SK-N-MC (cell line): Measurements from ENCODE around the gene GZF1.

Experiments used
- DNase-seq: peaks from one replicate; pipeline ENCODE4 v3.0.0-alpha.2; 2011; ENCODE audit warnings: low read depth, low spot score
- H3K27ac ChIP-seq: fragments of 200-600 bp; sonication (generic); 2 replicates; pipeline ENCODE4 v1.5.1; 2016; ENCODE audit warnings: mixed run types
- H3K36me3 ChIP-seq: fragments of 200-600 bp; sonication (generic); 2 replicates; pipeline ENCODE4 v1.6.1; 2017; ENCODE audit warnings: antibody characterized with exemption, low read length, mixed read lengths; ENCODE audit not compliant: insufficient read depth
- H3K4me3 ChIP-seq: fragments of 200-600 bp; sonication (generic); 2 replicates; pipeline ENCODE4 v1.5.1; 2016
- H3K9ac ChIP-seq: fragments of 200-600 bp; sonication (generic); 2 replicates; pipeline ENCODE4 v1.8.0; 2017; ENCODE audit warnings: mixed run types, mixed read lengths; ENCODE audit not compliant: insufficient read length
- H3K9me3 ChIP-seq: fragments of 200-600 bp; sonication (generic); 2 replicates; pipeline ENCODE4 v1.6.1; 2017; ENCODE audit warnings: low read depth, mild to moderate bottlenecking, antibody characterized with exemption, low read length, moderate library complexity, mixed read lengths
- EZH2 ChIP-seq: fragments of 200-600 bp; sonication (generic); IDR thresholded peaks from one replicate; pipeline ENCODE4 v1.6.1; 2017; ENCODE audit warnings: antibody characterized with exemption
- FOXP2 ChIP-seq: optimal IDR thresholded peaks from 2 replicates; pipeline ENCODE3; 2011; ENCODE audit warnings: mild to moderate bottlenecking, moderate library complexity; ENCODE audit not compliant: insufficient read depth; ENCODE audit errors: extremely low read length, control extremely low read depth
- POLR2AphosphoS5 ChIP-seq: IDR thresholded peaks from 2 replicates; pipeline ENCODE4 v1.6.1; 2012; ENCODE audit warnings: mild to moderate bottlenecking, low read depth, low read length, borderline replicate concordance

GZF1 gene

DNA sequence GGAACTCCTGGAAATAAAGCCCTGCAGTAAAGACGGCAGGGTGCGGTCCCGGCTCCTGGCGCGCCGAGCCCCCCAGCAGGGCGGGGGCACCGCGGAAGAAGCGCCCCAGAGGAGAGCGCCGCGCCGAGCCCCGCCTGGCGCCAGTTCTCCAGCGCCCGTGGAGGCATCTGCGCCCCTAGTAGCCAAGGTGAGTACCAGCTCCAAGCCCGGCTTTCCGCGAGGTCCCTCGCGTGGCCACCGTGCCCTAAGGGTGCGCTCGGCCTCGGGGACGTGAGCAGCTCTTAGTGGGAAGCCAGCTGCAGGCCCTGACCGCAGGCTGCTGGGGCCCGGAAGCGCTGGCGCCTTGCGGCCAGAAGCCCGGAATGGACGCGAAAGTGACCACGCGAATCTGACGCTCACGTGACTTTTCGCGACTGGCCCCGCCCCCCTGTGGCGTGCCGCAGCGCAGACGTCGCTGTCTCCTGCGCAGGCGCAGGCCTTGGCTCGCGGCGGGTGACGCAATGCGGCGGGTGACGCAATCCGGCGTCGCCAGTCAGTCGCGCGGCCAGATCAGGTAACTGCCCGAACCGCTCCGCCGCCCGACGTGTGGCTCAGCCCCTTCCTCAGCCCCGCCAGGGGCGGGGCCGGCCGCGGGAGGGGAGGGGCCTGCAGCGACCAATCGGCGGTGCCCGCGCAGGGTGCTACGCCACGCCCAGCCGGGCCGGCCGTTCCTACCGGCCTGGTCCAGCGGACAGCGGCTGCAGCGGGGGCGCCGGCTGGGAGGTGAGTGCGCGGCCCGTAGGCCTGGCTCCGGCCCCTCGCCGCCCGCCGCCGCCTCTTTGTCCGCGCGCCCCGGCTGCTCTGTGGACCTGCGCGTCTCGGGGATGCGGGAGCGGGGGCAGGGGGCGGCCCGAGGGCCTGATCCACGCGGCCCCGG, at the start of gene GZF1:
TSS of gene GZF1 (plus strand) at position 707 of the 916 bp plus-strand sequence. CDS start 2,202 bp downstream, outside the sequence.
- TF ChIP-seq FOXP2 (peak; percentile 87), POLR2AphosphoS5 (peak; percentile 93), EZH2 (no peak)
- DNase-seq: peak; percentile 40

DNA sequence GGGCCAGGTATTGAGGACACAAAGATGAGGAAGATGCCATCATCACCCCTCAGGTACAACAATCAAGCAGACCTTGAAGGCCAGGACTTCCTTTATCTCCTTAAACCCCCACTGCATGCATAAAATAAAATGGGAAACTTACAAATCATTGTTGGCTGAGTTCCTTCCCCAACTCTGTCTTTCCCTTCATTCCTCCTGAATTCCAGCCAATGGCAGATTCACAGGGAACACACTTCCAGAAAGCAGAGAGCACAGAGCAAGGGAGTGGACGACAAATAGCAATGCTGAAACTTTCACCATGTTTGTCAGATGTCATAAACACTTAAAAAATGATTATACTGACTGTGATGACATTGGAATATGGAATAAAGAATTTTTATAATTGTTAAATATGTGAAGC, 48.7 kb upstream of the GZF1 start:
- no peaks in the 10 kb centered on the region for H3K9me3 ChIP-seq
- DNase-seq: no peak
- no peak overlapping the region for H3K9ac ChIP-seq
- TF ChIP-seq EZH2 (no peak), FOXP2 (no peak), POLR2AphosphoS5 (no peak)
- H3K36me3 ChIP-seq: no peaks in the 10 kb centered on the region
- H3K4me3 ChIP-seq: no peak overlapping the region
- H3K27ac ChIP-seq: no peak overlapping the region

More for the DNA sequence above, at the start of gene GZF1:
- Histone ChIP-seq H3K36me3 (peaks cover 19% of the 10 kb centered on the region; the same call in 1 of the 2 replicates), H3K9me3 (no peaks in the 10 kb centered on the region), H3K4me3 (peak within 1 kb of the TSS; percentile 96), H3K9ac (peak within 1 kb of the TSS; percentile 98), H3K27ac (peak within 1 kb of the TSS; percentile 87)

DNA sequence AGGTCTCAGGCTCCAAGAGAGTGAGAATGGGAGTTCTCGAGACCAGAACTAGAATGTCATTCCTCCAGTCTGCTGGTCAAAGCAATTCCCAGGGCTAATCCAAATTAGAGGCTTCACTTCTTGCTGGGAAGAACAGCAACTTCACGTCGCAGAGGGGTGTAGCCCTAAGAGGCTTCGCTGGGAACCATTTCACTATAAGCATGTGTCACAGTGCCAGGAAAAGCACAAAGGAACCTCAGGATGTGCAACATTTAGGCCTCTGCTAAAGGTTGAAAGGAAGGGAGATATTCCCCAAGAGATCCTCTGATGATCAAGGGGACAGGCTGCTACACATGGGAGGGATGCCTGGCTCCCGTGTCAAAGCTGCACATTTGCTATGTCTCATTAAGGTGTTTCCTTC, 47.3 kb upstream of the GZF1 start:
- DNase-seq: no peak
- TF ChIP-seq POLR2AphosphoS5: no peak
- no peak for TF ChIP-seq EZH2

DNA sequence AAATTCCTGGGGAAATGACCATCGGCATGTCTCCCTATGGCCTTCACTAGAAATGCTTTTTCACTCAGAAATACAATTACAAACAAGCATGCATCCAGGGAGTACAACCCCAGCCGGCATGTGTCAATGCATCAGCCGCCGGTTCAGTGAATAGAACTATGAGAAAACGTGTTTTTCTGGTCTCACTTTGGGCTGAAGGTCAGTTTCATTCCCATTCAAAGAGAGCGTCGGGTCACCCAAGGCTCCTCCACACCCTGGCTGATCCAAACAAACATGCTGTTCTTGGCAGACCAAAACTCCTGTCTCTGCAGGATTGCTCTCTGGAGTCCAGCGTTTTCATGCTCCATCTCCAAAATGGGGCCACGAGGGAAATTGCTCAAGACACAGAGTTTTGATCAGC, 46.9 kb upstream of the GZF1 start:
- H3K9ac ChIP-seq: no peak overlapping the region
- H3K4me3 ChIP-seq: no peak overlapping the region
- H3K27ac ChIP-seq: no peak overlapping the region
- DNase-seq: no peak
- TF ChIP-seq FOXP2 (no peak), EZH2 (no peak), POLR2AphosphoS5 (no peak)
- no peaks in the 10 kb centered on the region for H3K9me3 ChIP-seq
- no peaks in the 10 kb centered on the region for H3K36me3 ChIP-seq

More for the DNA sequence above, 47.3 kb upstream of the GZF1 start:
- Histone ChIP-seq H3K27ac (no peak overlapping the region), H3K9ac (no peak overlapping the region), H3K36me3 (no peaks in the 10 kb centered on the region), H3K4me3 (no peak overlapping the region), H3K9me3 (no peaks in the 10 kb centered on the region)

DNA sequence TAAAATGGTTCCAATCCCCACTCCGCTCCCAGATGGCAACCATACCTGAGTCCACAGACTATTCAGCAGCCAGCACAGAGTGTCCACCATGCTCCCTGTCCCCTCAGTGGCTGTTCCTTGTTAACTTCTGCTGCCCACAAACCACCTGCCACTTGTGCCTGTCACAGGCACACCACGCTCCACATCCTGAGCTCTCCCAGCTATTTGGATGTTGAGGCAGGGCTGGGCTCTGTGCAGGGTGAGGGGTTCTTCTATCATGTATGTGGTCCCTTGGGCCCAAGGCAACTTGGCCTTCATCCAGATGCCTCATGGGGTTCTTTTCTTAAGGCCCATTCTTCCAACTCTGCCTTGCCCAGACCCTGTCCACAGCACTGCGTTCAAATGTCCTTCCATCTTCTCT, 45.4 kb upstream of the GZF1 start:
- TF ChIP-seq FOXP2: no peak
- TF ChIP-seq POLR2AphosphoS5: no peak
- TF ChIP-seq EZH2: no peak
- Histone ChIP-seq H3K36me3 (no peaks in the 10 kb centered on the region), H3K27ac (no peak overlapping the region), H3K9ac (no peak overlapping the region), H3K9me3 (no peaks in the 10 kb centered on the region), H3K4me3 (no peak overlapping the region)
- no peak for DNase-seq

DNA sequence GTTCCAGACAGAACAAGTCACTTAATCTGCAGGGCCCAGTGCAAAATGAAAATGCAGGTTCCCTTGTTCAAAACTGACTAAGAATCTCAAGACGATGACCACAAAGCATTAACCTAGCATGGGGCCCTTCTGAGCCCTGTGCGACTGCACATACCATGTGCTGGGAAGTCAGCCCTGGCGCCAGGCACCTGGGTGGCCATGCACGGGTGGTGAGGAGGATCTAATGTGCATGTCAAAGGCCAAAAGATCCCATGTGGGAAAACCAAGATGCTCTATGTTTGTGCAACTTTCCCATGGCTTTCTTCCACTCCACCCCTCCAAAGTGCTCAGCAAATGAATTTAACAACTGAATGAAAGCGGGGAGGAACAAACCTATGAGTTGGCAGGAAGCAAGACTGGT, 44.9 kb upstream of the GZF1 start:
- Histone ChIP-seq H3K36me3 (no peaks in the 10 kb centered on the region), H3K27ac (no peak overlapping the region), H3K4me3 (no peak overlapping the region), H3K9me3 (no peaks in the 10 kb centered on the region), H3K9ac (no peak overlapping the region)
- TF ChIP-seq FOXP2 (no peak), EZH2 (no peak)
- DNase-seq: no peak

DNA sequence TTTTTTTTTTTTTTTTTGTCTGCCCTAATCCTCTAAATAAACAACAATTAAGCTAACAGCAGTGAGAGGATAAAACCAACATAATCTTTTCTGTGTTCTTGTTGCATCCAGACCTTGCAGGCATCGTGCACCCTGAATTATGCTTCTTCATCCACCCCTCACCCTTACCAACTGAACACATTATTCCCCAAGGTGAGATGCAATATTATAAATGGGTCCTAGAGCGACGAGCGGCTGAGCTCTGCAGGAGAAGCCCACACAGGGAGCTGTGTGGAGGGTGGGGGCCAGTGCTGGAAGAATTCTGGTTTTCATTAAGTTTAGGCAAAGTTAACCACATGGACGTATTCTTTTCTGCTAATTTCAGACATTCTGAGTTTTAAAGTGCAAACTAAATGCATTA, 43.6 kb upstream of the GZF1 start:
- Histone ChIP-seq H3K9me3 (no peaks in the 10 kb centered on the region), H3K36me3 (no peaks in the 10 kb centered on the region), H3K9ac (no peak overlapping the region), H3K27ac (no peak overlapping the region), H3K4me3 (no peak overlapping the region)
- DNase-seq: no peak
- TF ChIP-seq FOXP2: no peak

DNA sequence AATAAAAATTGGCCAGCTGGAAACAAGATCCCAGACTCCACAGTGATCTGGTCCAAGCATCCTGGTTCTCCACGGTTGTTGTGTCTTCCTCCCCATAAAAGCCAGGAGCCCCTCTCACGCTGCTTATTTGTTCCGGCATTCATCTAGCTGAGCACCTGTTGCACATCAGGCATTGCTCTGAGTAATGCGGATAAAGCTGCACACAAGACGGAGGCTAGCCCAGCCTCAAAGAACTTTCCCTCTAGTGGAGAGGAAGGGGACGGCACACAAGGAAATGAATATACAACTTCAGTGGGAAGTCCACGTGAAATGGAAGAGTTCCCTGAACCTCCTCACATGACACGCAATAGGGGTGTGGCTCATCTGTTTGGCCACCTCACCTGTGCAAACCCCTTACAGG, 41.7 kb upstream of the GZF1 start:
- TF ChIP-seq EZH2: no peak
- TF ChIP-seq POLR2AphosphoS5: no peak
- TF ChIP-seq FOXP2: no peak
- Histone ChIP-seq H3K36me3 (no peaks in the 10 kb centered on the region), H3K9me3 (no peaks in the 10 kb centered on the region), H3K27ac (no peak overlapping the region), H3K9ac (no peak overlapping the region), H3K4me3 (no peak overlapping the region)
- no peak for DNase-seq

DNA sequence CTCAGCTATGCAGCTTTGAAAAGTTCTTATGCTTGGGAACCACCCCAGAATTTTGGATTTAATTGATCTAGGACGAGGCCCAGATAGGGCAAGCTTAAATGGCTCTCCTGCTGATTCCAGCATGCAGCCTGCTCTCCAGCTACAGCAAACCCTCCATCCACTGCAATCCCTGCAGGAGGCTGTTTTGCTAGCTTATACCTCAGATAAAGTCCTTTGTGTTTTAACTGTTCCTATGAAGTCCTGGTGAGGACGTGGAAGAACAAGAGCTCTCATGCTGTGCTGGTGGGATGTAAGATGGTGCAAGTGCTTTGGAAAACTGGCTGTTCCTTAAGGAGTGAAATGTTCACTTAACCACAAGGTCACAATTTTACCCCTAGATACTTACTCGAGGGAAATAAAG, 36.9 kb upstream of the GZF1 start:
- no peak overlapping the region for H3K9ac ChIP-seq
- H3K27ac ChIP-seq: no peak overlapping the region
- H3K9me3 ChIP-seq: no peaks in the 10 kb centered on the region
- H3K36me3 ChIP-seq: no peaks in the 10 kb centered on the region
- H3K4me3 ChIP-seq: no peak overlapping the region
- TF ChIP-seq FOXP2: no peak
- no peak for DNase-seq
